ENCODE data around the gene PLG.
"Not testable (repeated sequence)": the region's sequence is repeated elsewhere in the genome, so short reads cannot be mapped to it uniquely, and the experiment has no call there.

PLG gene

GRCh38 chr6:160701918-160702680, at the start of gene PLG:
Gene PLG, plus strand, starts transcription at chr6:160702244. Its CDS starts 61 bp downstream, at chr6:160702305.
- not testable (repeated sequence) for FAIRE-seq

DNA sequence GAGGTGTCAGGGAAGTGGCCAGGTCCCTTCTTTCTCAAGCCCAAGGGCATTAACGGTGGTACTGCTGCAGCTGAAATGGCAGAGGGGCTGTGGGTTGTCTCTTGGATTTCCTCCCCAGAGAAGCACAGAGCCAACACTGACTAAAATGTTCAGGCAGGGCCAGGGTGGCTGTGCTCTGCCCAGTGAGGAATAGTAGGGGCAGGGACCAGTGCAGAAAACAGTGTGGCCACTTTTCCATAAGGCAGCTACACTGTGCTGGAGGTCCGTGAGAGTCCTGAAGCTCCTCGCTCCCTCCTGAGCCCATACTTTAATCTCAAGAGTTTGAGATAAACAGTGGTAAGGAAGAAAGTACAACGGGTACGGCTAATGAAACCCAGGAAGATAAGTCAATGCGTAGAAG, 42.5 kb upstream of the PLG start:
- no peak for FAIRE-seq

DNA sequence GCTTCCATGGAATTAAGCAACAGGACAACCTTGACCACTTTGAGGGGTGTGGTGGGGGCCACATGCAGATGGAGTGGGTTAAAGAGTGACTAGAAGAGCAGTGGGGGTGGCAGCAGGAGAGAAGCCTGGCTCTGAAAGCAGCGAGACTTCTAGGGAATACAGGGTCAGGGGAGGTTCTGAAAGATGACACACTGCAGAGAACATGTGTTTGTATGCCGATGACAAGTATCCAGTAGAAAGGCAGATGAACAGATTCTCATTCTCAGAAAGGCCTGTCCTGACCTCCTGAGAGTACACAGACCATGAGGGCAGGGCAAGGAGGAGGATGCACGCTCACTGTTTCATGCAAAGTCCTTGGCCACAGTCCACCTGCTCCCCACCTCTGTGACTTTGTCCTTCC, 40.8 kb upstream of the PLG start:
- FAIRE-seq = no peak

DNA sequence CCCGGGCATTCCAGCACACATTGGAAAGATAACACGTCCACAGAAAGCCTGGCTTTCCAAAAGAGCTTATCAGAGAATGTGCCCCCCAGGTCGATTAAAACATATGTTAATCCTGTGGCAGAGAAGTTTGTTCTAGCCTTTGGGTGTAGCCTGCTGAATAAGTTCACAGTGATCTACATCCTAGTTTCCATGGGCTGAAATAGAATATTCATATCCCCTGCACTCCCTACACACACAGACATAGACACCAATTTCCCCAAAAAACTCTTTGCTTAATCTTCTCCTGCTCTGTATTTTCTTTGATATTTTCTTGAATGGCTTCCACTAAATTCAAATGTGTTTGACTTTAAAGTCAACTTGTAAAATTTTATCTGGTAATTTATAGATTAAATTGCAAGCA, 39.6 kb upstream of the PLG start:
- FAIRE-seq = no peak

- FAIRE-seq = no peak
These were observed 39.2 kb upstream of the PLG start for GRCh38 chr6:160662842-160663241.

DNA sequence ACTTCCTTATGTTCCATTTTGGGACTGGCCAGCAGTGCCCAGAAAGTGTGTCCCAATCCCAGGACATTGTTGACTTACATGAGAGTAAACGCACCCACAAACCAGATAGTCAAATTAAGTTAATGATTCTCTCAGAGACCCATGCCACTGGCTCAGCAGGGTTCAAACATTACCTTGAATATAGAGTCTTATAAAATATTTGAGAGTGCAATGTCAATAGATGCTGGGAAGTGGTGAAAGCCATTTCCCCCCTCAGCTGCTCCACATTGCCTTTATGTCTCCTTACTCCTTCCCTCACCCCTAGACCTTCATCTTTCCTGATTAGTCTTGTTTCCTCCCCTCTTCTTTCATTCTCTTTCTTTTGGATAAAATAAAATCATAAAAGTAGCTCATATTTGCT, 37.8 kb upstream of the PLG start, which contains the start of gene LPA:
Gene LPA, minus strand, starts transcription at position 78 of the 400 bp plus-strand sequence. Its CDS starts 61 bp downstream, at position 17.
- FAIRE-seq = not testable (repeated sequence)

- no peak for FAIRE-seq
These were observed 34.2 kb upstream of the PLG start for GRCh38 chr6:160667639-160668481.

DNA sequence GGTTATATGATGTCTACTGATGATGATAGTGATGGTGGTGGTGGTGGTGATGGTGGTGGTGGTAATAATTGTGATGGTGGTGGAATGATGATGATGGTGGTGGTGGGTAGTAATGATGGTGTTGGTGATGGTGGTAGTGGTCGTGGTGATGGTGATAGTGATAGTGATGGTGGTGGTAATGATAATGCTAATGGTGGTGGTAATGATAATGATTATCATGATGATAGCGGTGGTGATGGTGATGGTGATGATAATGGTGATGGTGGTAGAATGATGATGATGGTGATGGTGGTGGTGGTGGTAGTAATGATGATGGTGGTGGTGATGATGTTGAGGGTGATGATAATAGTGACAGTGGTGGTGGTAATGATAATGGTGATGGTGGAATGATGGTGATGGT, 33.5 kb upstream of the PLG start:
- no peak for FAIRE-seq

GRCh38 chr6:160676418-160676817, 25.6 kb upstream of the PLG start:
- not testable (repeated sequence) for FAIRE-seq

DNA sequence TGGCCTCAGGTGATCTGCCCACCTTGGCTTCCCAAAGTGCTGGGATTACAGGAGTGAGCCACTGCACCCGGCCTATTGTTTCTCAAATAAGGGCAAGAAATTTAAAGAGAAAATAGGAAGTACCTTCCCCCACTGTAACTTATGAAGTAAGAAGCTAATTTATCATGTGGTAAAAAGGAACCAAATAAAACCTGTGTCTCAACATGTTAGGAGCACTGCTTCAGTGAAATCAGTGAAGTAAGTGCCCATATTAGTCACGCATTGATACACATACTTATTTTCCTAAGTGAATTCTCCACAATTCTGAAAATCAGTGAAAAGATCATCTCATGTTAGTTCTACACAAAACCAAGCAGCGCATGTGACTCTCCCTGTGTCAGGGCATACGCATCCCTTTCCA, 23.8 kb upstream of the PLG start:
- no peak for FAIRE-seq

DNA sequence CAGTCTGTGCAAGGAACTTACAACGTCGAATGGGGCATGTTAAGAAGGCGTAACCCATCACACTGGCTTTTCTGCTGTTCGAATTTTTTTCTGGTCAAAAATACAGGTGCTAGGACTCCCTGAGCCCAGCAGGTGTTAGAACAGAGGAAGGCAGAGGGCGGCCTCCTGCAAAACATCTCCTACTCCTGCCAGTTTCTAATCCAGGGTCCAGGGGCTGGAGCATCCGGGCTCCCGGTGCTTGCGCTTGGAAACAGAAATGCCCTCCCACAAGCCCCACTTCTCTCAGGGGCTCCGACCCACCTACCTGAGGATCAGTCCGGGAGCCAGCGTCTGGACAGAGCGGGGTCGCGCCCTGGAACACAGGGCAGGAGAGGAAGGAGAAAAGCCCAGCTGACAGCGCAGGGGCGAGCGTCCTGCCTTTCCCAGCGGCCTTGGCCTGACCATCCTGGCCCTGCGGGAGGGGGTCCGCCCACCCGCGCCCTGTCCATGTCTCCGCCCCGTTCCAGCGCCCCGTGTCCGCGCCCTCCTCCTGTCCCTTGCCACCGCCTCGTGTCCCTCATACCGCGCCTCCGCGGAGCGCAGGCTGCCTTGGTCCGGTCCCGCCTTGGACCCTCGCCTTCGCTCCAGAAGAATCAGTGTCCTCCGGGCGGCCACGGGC, 23.2 kb upstream of the PLG start:
- no peak for FAIRE-seq

GRCh38 chr6:160679402-160679769, 22.7 kb upstream of the PLG start:
- FAIRE-seq = no peak

DNA sequence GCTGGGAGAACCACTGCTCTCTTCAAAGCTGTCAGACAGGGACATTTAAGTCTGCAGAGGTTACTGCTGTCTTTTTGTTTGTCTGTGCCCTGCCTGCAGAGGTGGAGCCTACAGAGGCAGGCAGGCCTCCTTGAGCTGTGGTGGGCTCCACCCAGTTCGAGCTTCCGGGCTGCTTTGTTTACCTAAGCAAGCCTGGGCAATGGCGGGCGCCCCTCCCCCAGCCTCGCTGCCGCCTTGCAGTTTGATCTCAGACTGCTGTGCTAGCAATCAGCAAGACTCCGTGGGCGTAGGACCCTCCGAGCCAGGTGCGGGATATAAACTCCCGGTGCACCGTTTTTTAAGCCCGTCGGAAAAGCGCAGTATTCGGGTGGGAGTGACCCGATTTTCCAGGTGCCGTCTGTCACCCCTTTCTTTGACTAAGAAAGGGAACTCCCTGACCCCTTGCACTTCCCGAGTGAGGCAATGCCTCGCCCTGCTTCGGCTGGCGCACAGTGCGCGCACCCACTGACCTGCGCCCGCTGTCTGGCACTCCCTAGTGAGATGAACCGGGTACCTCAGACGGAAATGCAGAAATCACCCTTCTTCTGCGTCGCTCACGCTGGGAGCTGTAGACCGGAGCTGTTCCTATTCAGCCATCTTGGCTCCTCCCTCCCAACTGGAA, 16.8 kb upstream of the PLG start:
- FAIRE-seq = not testable (repeated sequence)

DNA sequence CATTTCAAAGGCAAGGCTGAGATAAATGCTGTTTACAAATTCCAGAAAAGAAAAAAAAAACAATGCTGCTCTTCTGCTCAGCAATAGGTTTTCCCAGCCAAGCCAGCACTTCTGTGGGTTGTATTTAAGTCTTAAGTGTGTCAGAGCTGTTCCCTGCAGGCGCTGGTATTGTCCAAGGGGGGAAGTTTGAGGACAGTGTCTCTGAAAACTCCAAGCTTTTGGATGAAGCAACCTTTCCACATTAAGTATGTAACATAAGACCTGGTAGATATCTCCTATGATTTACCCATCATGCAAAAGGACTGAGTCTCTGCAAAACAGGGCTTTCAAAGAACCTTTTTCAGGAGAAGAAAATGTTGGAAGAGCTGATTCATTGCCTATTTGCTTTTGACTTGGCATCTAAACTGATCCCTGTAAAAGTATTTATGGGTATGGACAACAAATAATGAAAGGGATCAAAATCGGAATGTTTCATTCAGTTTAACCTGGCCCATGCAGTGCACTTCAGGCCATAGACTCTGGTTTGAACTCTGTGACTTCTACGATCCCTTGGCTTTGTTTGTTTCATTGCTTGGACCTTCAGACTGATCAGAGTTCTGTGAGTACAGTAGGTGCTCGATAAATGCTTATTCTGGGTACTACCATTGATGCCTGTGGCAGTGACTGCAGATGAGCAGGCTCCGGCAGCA, 16.1 kb upstream of the PLG start:
- no peak for FAIRE-seq

DNA sequence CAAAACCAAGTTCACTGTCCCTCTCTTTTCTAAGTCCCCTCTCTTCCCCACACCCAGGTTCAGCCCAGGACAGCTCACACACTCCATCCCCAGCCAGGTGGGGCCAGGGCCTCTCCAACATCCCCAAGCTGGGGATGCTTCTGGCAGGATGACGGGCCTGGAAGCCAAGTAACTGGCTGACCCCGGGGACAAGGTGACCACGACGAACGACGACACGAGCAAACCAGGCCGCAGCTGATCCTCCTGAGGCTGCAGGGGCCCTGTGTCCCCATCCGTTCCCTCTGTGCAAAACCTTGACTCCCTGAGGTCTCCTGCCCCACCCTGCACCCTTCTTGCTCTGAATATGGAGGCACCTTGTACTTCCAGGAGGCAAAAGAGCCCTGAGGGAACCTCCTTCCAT, 11.6 kb upstream of the PLG start:
- no peak for FAIRE-seq

GRCh38 chr6:160691617-160692016, 10.4 kb upstream of the PLG start:
- no peak for FAIRE-seq

GRCh38 chr6:160692369-160692959, 9.6 kb upstream of the PLG start:
- no peak for FAIRE-seq

DNA sequence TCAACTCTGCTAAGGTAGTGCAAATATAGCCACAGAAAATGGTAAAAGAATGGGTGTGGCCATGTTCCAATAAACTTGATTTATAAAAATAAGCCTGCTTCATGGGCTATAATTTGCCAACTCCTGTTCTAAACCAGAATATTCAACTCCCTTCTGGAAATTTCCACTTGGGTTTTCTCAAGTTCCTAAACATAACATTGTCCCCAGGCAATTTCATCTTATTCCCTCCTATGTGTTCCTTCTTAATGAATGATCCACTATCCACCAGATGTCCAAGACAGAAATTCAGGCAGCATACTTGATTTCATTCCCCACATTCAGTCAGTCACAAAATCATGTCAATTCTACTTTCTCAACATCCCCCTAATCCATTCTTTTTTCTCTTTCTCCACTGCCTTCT, 7.0 kb upstream of the PLG start:
- FAIRE-seq = not testable (repeated sequence)

GRCh38 chr6:160695622-160696021, 6.4 kb upstream of the PLG start:
- FAIRE-seq = not testable (repeated sequence)

- not testable (repeated sequence) for FAIRE-seq
These were observed 5.2 kb upstream of the PLG start for GRCh38 chr6:160696884-160697283.

DNA sequence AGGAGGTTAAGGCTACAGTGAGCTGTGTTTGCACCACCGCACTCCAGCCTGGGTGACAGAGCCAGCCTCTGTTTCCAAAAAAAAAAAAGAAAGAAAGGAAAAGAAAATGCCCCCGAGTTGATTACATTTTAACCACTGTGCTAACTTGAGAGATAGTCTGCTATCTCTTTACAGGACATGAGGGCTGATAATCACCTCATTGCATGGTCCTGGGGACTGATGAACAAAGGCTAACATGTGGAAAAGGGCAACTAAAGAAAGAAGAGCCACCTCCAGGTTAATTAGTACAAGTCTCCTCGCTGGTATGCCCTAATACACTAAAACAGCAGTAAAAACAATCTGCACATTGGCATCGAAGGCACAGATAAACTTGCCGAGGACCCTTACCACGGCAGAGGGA, 4.2 kb upstream of the PLG start:
- no peak for FAIRE-seq

- FAIRE-seq = not testable (repeated sequence)
These were observed 2.6 kb downstream of the PLG start for GRCh38 chr6:160704688-160705087.

Data from TTC549 (cell line).